ENCODE data around the gene DRAM1.

GRCh38 chr12:101929365-101930041 is 52.1 kb downstream of the DRAM1 start:
- TF ChIP-seq DPF2 (IDR thresholded peaks at IDR 0.05) (0 out of 2 replicates have a peak, but pooled peaks have one; percentile 29), SPI1 (IDR thresholded peaks at IDR 0.05; ENCODE audit: borderline replicate concordance, insufficient read depth, low read depth, low read length) (no peak), RCOR1 (conservative IDR thresholded peaks at IDR 0.05; ENCODE audit: low read depth, low read length) (no peak), CHD2 (IDR thresholded peaks at IDR 0.05; ENCODE audit: borderline replicate concordance, low read depth, low read length) (peak; percentile 45; the same call in 1 of the 2 replicates), CTCF (IDR thresholded peaks at IDR 0.05 in 2 of 3, conservative IDR thresholded peaks at IDR 0.05 in 1 of 3; ENCODE audit: control insufficient read depth in 2 of 3, extremely low read depth in 1 of 3, insufficient read depth in 1 of 3, low read depth in 3 of 3, low read length in 3 of 3) (no peak), EZH2 (IDR thresholded peaks at IDR 0.05; ENCODE audit: borderline replicate concordance, control insufficient read depth, low read depth, low read length) (no peak), HCFC1 (IDR thresholded peaks at IDR 0.05; ENCODE audit: low read length) (no peak), HDAC2 (IDR thresholded peaks at IDR 0.05) (no peak), FOXM1 (IDR thresholded peaks at IDR 0.05; ENCODE audit: low read depth, low read length) (peak; percentile 95), CBFB (IDR thresholded peaks at IDR 0.05; ENCODE audit: low read depth) (peak; percentile 71; the same call in 1 of the 2 replicates), PBX3 (IDR thresholded peaks at IDR 0.05; ENCODE audit: insufficient replicate concordance, low read depth, low read length) (no peak), PRDM15 (CRISPR knock-in tag; IDR thresholded peaks at IDR 0.05) (no peak)
